Astrocyte of the cerebellum (primary cell): ENCODE data around the gene DLX4.
A peak's percentile ranks its signal among the peaks of the same experiment; 100 is the strongest.

Experiments
- DNase-seq: peaks from one replicate; pipeline ENCODE4 v3.0.0-alpha.2; 2011; ENCODE audit warnings: low read depth
- H3K4me3 ChIP-seq: 2 replicates; pipeline ENCODE4 v1.5.1; 2011; ENCODE audit warnings: mild to moderate bottlenecking, low read depth, low read length, moderate library complexity
- CTCF ChIP-seq: IDR thresholded peaks from 2 replicates; pipeline ENCODE4 v1.5.1; 2012; ENCODE audit warnings: low read length, low read depth, moderate library complexity, mild to moderate bottlenecking; ENCODE audit errors: missing control alignments
- in situ Hi-C: cut with HindIII; loops from 2 replicates; pipeline ENCODE4 v1.10.0; 2017; ENCODE audit warnings: low sequenced_read_pairs

The DLX4 gene

GRCh38 chr17:49969134-49969759 is at the start of gene DLX4:
TSS of gene DLX4 (plus strand) at chr17:49969190. CDS start at chr17:49969469, 279 bp downstream.
- no peak for DNase-seq
- TF ChIP-seq CTCF: no peak
- H3K4me3 ChIP-seq: peak within 1 kb of the TSS; percentile 16
- in situ Hi-C loops: no loop called here

- no peak for TF ChIP-seq CTCF
- in situ Hi-C loops: no loop called here
- no peak for DNase-seq
- H3K4me3 ChIP-seq: no peak overlapping the region
These were observed 48.8 kb upstream of the DLX4 start for GRCh38 chr17:49920030-49920769.

GRCh38 chr17:49922095-49922494 is 46.9 kb upstream of the DLX4 start:
- in situ Hi-C loops: no loop called here
- DNase-seq: peak; percentile 9
- TF ChIP-seq CTCF: no peak
- no peak overlapping the region for H3K4me3 ChIP-seq

- TF ChIP-seq CTCF: no peak
- H3K4me3 ChIP-seq: no peak overlapping the region
- in situ Hi-C loops: no loop called here
- no peak for DNase-seq
These were observed 44.9 kb upstream of the DLX4 start for GRCh38 chr17:49924116-49924515.

GRCh38 chr17:49924589-49924988 is 44.4 kb upstream of the DLX4 start:
- in situ Hi-C loops: no loop called here
- DNase-seq: no peak
- no peak overlapping the region for H3K4me3 ChIP-seq
- TF ChIP-seq CTCF: no peak

GRCh38 chr17:49925921-49926320 is 43.1 kb upstream of the DLX4 start:
- TF ChIP-seq CTCF: no peak
- no peak for DNase-seq
- no peak overlapping the region for H3K4me3 ChIP-seq
- in situ Hi-C loops: no loop called here
